CD4-positive, alpha-beta T cell (primary cell): ENCODE results near the gene TUBB1. TPM values are rescaled to one million over a fixed set of nuclear protein-coding genes. Genes with fewer than 3 reads are reported as not detected.
"Not testable (repeated sequence)": the region's sequence is repeated elsewhere in the genome, so short reads cannot be mapped to it uniquely, and the experiment has no call there.

ENCODE experiments used
- ATAC-seq: fragments of 200-7000 bp; cut with Tn5 transposase; one replicate; pipeline ENCODE4 v1.10.0; 2022; ENCODE audit warnings: mild to moderate bottlenecking; ENCODE audit not compliant: poor library complexity
- CTCF ChIA-PET: fragments of 350-600 bp; sonication (Branson Sonifier 250); formaldehyde crosslinking; loops from one replicate; lab custom pipeline; 2021; ENCODE audit warnings: antibody characterized with exemption, inconsistent platforms; lab: Charles Lee
- POLR2A ChIA-PET: fragments of 350-600 bp; sonication (Branson Sonifier 250); formaldehyde crosslinking; loops from one replicate; lab custom pipeline; 2021; ENCODE audit warnings: antibody characterized with exemption, inconsistent platforms; lab: Charles Lee
- DNase-seq, 14 experiments: peaks; one replicate each; pipeline ENCODE4 v3.0.0-alpha.2; 2013 to 2020; ENCODE audit warnings: mixed read lengths in 2 of 14
- H3K27ac ChIP-seq, 2 donors: one replicate each; pipeline versions ENCODE4 v1.5.1 to v1.7.0; 2013; ENCODE audit warnings: low read length in 2 of 2, low read depth in 1 of 2, mild to moderate bottlenecking in 1 of 2
- H3K27me3 ChIP-seq, 2 experiments: 1 replicate in 1 of 2; 2 replicates in 1 of 2; pipeline versions ENCODE4 v1.6.1 to v1.7.0; 2013; ENCODE audit warnings: low read length in 2 of 2, control low read depth in 1 of 2, mild to moderate bottlenecking in 1 of 2, moderate library complexity in 1 of 2; ENCODE audit not compliant: insufficient read depth in 2 of 2, control insufficient read depth in 1 of 2
- H3K36me3 ChIP-seq: one replicate; pipeline ENCODE4 v1.6.1; 2013; ENCODE audit warnings: low read length, control low read depth; ENCODE audit not compliant: insufficient read depth
- H3K4me1 ChIP-seq: one replicate; pipeline ENCODE4 v1.6.1; 2013; ENCODE audit warnings: low read length, control low read depth; ENCODE audit not compliant: insufficient read depth
- H3K4me3 ChIP-seq: one replicate; pipeline ENCODE4 v1.5.1; 2013; ENCODE audit warnings: mild to moderate bottlenecking, low read length, moderate library complexity
- H3K9me3 ChIP-seq, 2 experiments: 1 replicate in 1 of 2; 2 replicates in 1 of 2; pipeline versions ENCODE4 v1.6.1 to v1.7.0; 2013; ENCODE audit warnings: low read length in 2 of 2, mild to moderate bottlenecking in 2 of 2, control low read depth in 1 of 2, moderate library complexity in 1 of 2; ENCODE audit not compliant: control insufficient read depth in 1 of 2, insufficient read depth in 1 of 2
- H3K27ac Mint-ChIP-seq: one replicate; pipeline ENCODE4 v1.8.0; 2020; ENCODE audit warnings: mixed read lengths
- H3K27me3 Mint-ChIP-seq: one replicate; pipeline ENCODE4 v1.8.0; 2021; ENCODE audit warnings: mixed read lengths
- H3K36me3 Mint-ChIP-seq: one replicate; pipeline ENCODE4 v1.8.0; 2021; ENCODE audit warnings: low read depth, mixed read lengths
- H3K4me1 Mint-ChIP-seq: one replicate; pipeline ENCODE4 v1.8.0; 2021; ENCODE audit warnings: low read depth, mixed read lengths
- H3K4me3 Mint-ChIP-seq: one replicate; pipeline ENCODE4 v1.8.0; 2020; ENCODE audit warnings: mild to moderate bottlenecking, mixed read lengths
- H3K9me3 Mint-ChIP-seq: one replicate; pipeline ENCODE4 v1.8.0; 2020; ENCODE audit warnings: mixed read lengths
- intact Hi-C, 2 experiments: fragments of 100-400 bp; cut with DNase I in 1 of 2; cut with micrococcal nuclease in 1 of 2; formaldehyde crosslinking; loops; one replicate each; pipeline versions ENCODE4 v1.15.1 to v1.9.0; 2023 to 2025; cut with DNase I, micrococcal nuclease
- total RNA-seq, 174 experiments: library from RNA in 2 of 174; stranded (reverse) in 2 of 174; gene quantifications; one replicate each; pipeline ENCODE4 v1.2.3 and lab custom pipeline; 2021 to 2026
- TF ChIP-seq, protein P1 (sequence below): fragments of 200-600 bp; IDR thresholded peaks from one replicate; pipeline ENCODE4 v1.8.0; 2022; ENCODE audit warnings: antibody characterized with exemption, mild to moderate bottlenecking

Gene TUBB1
- total RNA-seq, 2 experiments from 2014 or later, result 0.11 to 0.17 TPM

DNA sequence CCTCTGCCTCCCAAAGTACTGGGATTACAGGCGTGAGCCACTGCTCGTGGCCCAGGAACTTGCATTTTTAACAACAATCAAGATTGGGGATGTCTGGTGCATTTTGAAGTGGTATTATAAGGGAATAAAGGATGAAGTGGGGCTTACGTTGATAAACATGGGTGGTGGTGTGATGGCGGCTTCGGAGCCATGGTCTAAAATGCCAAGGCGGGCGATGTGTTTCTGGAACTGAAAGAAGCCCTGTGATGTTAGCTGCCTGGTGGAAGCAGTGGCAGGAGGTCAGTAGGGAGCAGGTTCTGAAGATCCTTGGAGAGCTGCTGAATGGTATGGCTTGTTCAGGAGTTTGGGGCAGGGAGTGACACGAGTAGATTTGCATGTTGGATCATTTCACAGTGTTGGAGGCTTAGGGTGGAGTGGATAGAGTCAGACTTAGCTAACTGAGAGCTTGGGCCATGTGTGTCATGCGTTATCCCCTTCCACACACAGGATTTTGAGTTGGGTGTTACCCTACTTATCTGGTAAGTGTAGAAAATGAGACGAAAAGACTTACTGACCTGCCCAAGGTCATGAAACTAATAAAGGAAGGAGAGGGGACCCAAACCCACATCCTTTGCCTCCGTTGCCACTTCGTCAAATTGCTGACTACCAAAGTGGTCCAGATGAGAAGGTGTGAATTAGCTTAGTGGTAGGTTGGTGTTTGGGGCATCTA lies 36.7 kb upstream of the TUBB1 start:
- ChIA-PET CTCF (interaction anchor here (1.3 kb wide), 1 partner anchor 50 kb away, joined by 4 read pairs; the partner anchor contains the start of gene ATP5F1E), POLR2A (interaction anchor here (0.5 to 2.5 kb wide), 7 partner anchors 8 to 1484 kb away, joined by 3 to 14 read pairs (median 5); partner anchors contain the start of gene VAPB)
- ATAC-seq (no peak), DNase-seq (peak in 2 of 14 experiments; percentile 36 to 73)
- no peak overlapping the region for H3K27ac ChIP-seq
- Mint-ChIP-seq H3K4me3 (peak overlapping the region; percentile 92), H3K36me3 (peaks cover 39% of the 10 kb centered on the region), H3K27ac (peak overlapping the region; percentile 87), H3K4me1 (peaks cover 44% of the 10 kb centered on the region), H3K27me3 (no peaks in the 10 kb centered on the region), H3K9me3 (no peaks in the 10 kb centered on the region)
- H3K36me3 ChIP-seq, result peaks cover 19% of the 10 kb centered on the region
- peak overlapping the region; percentile 82 for H3K4me3 ChIP-seq
- H3K9me3 ChIP-seq, result no peaks in the 10 kb centered on the region
- TF ChIP-seq, protein P1, sequence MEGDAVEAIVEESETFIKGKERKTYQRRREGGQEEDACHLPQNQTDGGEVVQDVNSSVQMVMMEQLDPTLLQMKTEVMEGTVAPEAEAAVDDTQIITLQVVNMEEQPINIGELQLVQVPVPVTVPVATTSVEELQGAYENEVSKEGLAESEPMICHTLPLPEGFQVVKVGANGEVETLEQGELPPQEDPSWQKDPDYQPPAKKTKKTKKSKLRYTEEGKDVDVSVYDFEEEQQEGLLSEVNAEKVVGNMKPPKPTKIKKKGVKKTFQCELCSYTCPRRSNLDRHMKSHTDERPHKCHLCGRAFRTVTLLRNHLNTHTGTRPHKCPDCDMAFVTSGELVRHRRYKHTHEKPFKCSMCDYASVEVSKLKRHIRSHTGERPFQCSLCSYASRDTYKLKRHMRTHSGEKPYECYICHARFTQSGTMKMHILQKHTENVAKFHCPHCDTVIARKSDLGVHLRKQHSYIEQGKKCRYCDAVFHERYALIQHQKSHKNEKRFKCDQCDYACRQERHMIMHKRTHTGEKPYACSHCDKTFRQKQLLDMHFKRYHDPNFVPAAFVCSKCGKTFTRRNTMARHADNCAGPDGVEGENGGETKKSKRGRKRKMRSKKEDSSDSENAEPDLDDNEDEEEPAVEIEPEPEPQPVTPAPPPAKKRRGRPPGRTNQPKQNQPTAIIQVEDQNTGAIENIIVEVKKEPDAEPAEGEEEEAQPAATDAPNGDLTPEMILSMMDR, result no peak
- H3K27me3 ChIP-seq, result no peaks in the 10 kb centered on the region
- H3K4me1 ChIP-seq, result peaks cover 42% of the 10 kb centered on the region
- intact Hi-C loops, result loop anchor here (5.0 to 10.0 kb wide), 4 partner anchors 90 to 678 kb away; partner anchors contain the start of genes RAB22A (in 1 of the 2), STX16 (in 1 of the 2) and VAPB (in 1 of the 2)

DNA sequence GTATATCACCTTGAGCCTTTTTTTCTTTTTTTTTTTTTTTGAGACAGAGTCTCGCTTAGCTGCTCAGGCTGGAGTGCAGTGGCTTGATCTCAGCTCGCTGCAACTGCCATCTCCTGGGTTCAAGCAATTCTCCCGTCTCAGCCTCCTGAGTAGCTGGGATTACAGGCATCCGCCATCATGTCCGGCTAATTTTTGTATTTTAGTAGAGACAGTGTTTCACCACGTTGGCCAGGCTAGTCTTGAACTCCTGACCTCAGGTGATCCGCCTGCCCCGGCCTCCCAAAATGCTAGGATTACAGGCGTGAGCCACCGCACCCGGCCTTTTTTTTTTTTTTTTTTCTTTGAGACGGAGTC lies 36.1 kb upstream of the TUBB1 start:
- not testable (repeated sequence) for H3K27ac Mint-ChIP-seq, H3K4me3 ChIP-seq, H3K9me3 Mint-ChIP-seq, H3K27ac ChIP-seq, DNase-seq, H3K9me3 ChIP-seq, ATAC-seq, H3K27me3 Mint-ChIP-seq, H3K27me3 ChIP-seq
- ChIA-PET POLR2A (interaction anchor here (1.5 to 2.5 kb wide), 3 partner anchors 92 to 594 kb away, joined by 4 to 14 read pairs (median 7); partner anchors contain the start of gene VAPB), CTCF (interaction anchor here (0.7 to 1.3 kb wide), 2 partner anchors 8 to 49 kb away, joined by 3 to 4 read pairs; partner anchors contain the start of gene ATP5F1E)
- intact Hi-C loops, result loop anchor here (5.0 to 10.0 kb wide), 4 partner anchors 91 to 678 kb away; partner anchors contain the start of genes RAB22A (in 1 of the 2), STX16 (in 1 of the 2) and VAPB (in 1 of the 2)
- Mint-ChIP-seq H3K4me3 (peak overlapping the region; percentile 92), H3K4me1 (peaks cover 44% of the 10 kb centered on the region), H3K36me3 (peaks cover 44% of the 10 kb centered on the region)
- peaks cover 42% of the 10 kb centered on the region for H3K4me1 ChIP-seq
- H3K36me3 ChIP-seq, result peaks cover 25% of the 10 kb centered on the region

DNA sequence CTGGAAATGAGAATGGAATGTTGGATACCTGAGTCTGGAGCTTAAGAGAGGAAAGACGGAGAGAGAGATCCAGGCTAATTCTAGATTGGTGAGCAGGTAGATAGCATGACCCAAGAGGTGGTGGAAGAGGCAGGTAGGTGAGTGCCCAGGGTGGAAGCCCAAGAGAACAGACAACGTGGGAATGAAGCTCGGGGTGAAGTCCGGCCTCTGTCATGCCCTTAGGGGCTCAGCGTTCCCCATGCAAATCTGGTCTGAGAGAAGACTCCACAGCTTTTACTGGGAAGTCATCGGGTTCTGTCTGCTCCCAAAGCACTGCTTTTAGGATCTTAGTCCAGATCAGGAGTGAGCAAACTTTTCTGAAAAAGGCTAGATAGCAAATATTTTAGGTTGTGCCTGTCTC lies 34.5 kb upstream of the TUBB1 start:
- POLR2A ChIA-PET, result no interaction called here
- CTCF ChIA-PET, result interaction anchor here (0.7 kb wide), 1 partner anchor 103 kb away, joined by 3 read pairs; no protein-coding TSS in a partner anchor

More for the DNA sequence above, 34.5 kb upstream of the TUBB1 start:
- peaks cover 42% of the 10 kb centered on the region for H3K4me1 ChIP-seq
- Mint-ChIP-seq H3K9me3 (no peaks in the 10 kb centered on the region), H3K36me3 (peaks cover 60% of the 10 kb centered on the region), H3K27me3 (no peaks in the 10 kb centered on the region), H3K27ac (peak overlapping the region; percentile 72), H3K4me3 (peak overlapping the region; percentile 58), H3K4me1 (peaks cover 44% of the 10 kb centered on the region)
- ATAC-seq (no peak), DNase-seq (no peak)
- intact Hi-C loops, result loop anchor here (5.0 to 10.0 kb wide), 4 partner anchors 92 to 680 kb away; partner anchors contain the start of genes RAB22A (in 1 of the 2), STX16 (in 1 of the 2) and VAPB (in 1 of the 2)
- H3K36me3 ChIP-seq, result peaks cover 41% of the 10 kb centered on the region
- TF ChIP-seq, protein P1, result no peak
- no peaks in the 10 kb centered on the region for H3K9me3 ChIP-seq
- H3K27ac ChIP-seq, result no peak overlapping the region
- H3K4me3 ChIP-seq, result no peak overlapping the region
- no peaks in the 10 kb centered on the region for H3K27me3 ChIP-seq
